Measurements from ENCODE around the gene HEXA.
A peak's percentile ranks its signal among the peaks of the same experiment; 100 is the strongest.

HEXA gene

DNA sequence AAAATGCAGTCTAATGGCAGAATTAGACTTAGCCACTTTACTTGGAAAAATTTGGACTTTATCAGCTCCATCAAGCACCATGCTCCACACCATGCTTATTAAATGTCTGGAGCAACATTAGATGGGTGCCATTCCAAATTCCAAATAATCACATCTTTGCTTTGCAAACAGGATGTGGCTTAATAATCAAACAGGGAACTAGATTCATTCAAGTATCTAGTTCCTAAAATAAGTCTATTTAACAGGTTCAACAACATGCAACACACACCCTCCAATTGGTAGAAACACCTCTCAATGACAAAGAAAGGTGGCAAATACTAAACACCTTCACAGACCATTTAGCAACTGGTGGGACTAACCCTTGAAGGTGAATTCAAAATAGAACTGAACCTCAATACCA, 3.5 kb downstream of the HEXA start:
- no peak for DNase-seq

GRCh38 chr15:72369964-72370363, 5.8 kb downstream of the HEXA start:
- DNase-seq = no peak

- DNase-seq = no peak
Observed at GRCh38 chr15:72368899-72369298, 6.9 kb downstream of the HEXA start.

- DNase-seq = no peak
Observed at GRCh38 chr15:72368325-72368724, 7.5 kb downstream of the HEXA start.

DNA sequence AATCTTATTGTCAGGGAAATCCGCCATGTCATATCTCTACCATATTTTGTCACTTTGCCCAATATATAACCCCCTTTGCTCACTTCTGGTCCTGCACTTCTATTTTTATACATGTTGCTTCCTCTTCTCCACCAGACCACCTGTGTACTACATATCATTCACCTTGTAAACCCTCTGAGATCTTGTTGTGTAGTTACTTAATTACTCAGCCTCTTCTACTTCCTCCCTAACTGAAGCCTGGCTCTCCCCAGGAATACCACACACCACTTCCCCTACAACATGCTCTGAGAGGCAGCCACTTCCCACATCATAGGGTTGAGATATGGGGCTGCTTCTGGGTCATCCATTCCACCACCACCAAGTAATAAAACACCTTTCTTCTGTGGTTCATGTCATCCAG, 10.0 kb downstream of the HEXA start:
- peak; percentile 61 for DNase-seq

- DNase-seq = no peak
Observed at GRCh38 chr15:72361176-72361575, 14.6 kb downstream of the HEXA start.

GRCh38 chr15:72358650-72359171, 17.1 kb downstream of the HEXA start:
- no peak for DNase-seq

GRCh38 chr15:72358121-72358520, 17.7 kb downstream of the HEXA start:
- DNase-seq = no peak

- no peak for DNase-seq
Observed at GRCh38 chr15:72354496-72354895, 21.3 kb downstream of the HEXA start.

DNA sequence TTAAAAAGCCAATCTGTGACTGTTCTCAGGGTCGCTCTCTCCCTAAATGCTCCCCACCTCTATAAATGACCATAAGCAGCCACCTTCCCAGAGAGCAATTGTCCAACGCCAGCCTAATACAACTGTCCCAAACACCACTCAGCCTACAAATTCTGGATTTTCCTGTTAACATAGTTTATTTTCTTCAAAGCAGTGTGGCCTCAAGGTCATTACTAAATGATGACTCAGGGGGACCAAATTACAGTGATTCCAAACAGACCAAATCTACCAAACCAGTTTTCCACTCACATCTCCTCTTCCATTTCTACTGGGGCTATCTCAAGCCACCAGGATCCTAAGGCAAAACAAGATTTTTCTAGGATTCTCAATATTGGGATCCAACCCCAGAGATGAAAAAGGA, 22.5 kb downstream of the HEXA start:
- no peak for DNase-seq

DNA sequence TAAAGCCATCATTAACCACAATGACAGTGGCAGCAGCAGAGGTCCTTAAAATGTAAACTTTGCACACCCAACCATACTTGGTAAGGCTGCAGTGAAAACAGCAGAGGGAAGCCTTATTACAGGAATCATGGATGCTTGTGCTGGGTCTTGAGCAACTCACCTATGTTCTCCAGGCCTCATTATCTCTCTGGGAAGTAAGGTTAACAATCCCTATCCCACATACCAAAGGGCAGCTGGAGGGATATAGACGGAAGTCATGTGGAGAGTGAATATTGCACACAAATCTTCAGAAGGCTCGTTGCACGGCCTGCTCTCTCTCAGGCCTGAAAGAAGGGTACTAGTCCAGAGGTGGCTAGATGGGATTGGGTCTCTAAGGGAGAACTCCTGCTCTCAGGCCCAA, 30.0 kb downstream of the HEXA start:
- no peak for DNase-seq

- DNase-seq = no peak
Observed at GRCh38 chr15:72345280-72345679, 30.5 kb downstream of the HEXA start.

DNA sequence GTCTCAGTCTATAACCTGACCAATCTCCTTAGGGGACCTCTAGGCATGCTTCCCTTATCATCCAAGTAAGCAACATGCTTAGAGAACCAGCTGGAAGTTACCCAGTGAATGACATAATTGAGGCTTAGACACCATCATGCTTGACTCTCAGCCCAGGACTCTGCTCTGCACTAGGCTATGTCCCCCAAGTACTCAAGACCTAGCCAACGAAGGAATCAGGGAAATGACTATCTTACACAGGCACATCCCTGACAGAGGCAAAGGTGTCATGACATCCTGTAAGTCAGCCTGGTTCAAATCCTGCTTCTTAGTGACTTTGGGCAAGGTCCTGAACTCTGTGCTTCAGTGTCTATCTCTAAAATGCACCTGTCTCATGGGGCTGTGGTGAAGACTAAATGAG, 31.2 kb downstream of the HEXA start:
- no peak for DNase-seq

DNA sequence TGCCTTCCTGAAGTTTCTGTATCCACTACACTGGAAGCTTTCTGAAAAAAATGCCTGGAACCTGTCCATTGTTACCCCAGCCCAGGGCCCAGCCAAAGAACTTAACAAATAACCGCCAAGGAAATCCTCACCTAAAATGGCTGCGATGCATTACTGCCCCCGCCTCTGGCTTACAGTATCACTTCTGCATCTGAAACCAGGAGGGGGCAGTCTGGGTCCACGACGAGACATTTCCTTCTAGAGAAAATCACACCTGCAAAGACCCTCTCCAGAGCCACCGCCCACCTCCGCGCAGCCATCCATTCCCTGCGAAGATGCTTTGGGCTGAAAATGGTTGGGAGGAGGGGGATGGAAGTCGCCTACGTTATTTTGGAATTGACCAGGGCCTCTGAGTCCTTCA, 33.4 kb downstream of the HEXA start:
- no peak for DNase-seq

GRCh38 chr15:72341361-72341760, 34.5 kb downstream of the HEXA start:
- no peak for DNase-seq

GRCh38 chr15:72340366-72340765, 35.4 kb downstream of the HEXA start:
- no peak for DNase-seq

GRCh38 chr15:72339777-72340177, 36.0 kb downstream of the HEXA start:
- no peak for DNase-seq

- no peak for DNase-seq
Observed at GRCh38 chr15:72338617-72339321, 37.0 kb downstream of the HEXA start.

GRCh38 chr15:72338148-72338547, 37.7 kb downstream of the HEXA start:
- DNase-seq = no peak

DNA sequence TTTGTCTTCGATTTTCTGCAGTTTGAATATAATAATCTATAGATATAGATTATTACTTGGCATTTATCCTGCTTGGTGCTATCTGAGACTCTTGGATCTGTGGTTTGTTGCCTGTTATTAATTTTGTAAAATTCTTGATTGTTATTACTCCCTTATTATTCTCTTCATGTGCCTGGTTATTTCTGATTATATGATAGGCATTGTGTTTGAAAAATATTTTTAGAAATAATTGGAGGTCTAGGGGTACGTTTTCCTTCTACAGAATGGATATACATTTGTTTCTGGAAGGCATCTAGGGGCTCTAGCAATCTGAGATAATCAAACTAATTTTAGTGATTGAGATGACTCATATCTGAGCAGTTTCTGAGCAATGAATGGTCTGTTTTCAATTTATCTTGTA, 41.0 kb downstream of the HEXA start:
- no peak for DNase-seq

GRCh38 chr15:72331021-72331420, 44.8 kb downstream of the HEXA start:
- DNase-seq = no peak

GRCh38 chr15:72323752-72324151, 52.1 kb downstream of the HEXA start:
- no peak for DNase-seq

DNA sequence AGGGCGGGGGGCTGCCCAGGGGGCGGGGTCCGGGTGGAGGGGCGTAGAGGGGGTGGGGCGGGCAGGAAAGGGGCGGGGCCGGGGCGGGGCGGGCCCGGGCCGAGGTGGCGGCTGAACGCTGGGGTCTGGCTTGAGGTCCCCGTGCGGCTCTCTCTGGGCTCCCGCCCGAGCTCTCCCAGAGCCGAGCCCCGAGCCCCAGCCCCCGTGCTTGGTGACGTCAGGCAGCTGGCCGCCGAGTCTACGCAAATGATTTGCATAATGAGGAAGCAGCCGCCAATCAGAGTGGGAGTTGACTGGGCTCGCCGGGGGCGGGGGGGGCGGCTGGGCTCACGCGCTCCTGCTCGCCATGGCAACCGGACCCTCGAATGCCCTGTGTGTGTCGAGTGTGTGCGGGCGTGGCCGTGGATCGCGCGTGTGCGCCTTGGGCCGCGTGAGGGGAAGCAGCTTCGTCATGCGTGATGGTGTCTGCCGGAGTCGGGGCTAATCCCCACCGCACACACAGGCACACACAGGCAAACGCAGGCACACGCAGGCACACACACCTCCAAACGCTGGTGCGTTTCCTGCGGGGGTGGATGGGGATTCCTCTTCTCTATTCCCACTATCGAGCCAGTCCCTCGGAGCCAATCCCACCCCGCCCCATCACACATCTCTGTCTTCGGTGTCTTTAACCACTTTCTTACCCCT, 55.7 kb downstream of the HEXA start, which contains the start of gene CELF6:
Gene CELF6 (minus strand): TSS at position 173 of the 687 bp plus-strand sequence. CDS start 283 bp downstream, outside the sequence.
- DNase-seq = no peak

DNA sequence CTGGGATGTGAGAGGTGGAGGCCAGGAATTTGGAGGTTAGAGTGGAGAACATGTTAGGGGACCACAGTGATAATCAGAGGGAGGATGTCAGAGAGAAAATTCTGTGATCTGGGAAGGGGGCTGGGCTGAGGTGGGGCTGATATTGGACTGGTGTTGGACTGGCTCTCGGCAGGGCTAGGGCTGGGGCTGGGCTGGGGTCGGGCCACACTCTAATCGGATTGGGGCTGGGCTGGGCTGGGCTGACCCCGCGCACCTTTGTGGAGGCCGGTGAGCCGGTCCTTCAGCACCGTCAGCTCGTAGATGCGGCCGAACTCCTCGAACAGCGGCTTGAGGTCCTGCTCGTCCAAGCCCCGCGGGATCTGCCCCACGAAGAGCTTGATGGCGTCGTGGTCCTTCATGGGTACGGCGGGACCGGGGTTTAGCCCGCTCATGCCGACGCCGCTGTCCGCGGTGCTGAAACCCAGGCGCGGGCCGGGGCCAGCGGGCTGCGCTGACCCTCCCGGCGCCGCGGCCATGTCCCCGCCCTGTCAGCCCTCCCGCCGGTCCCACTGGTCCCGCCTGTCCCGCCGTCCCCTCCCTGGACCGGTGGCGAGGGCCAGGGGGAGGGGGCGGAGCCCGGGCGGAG, 56.3 kb downstream of the HEXA start:
- no peak for DNase-seq

All from KG1 (cell line).